Hair follicular keratinocyte (primary cell): ENCODE results near the gene OR51E1. TPM values are rescaled to one million over a fixed set of nuclear protein-coding genes. Genes with fewer than 3 reads are reported as not detected.

Experiments
- total RNA-seq: library from RNA; depleted of rRNA; stranded (reverse); fragments of >200 nt; gene quantifications from 2 replicates; pipeline ENCODE4 v1.2.3, GENCODE V29; 2015

The OR51E1 gene, protein sequence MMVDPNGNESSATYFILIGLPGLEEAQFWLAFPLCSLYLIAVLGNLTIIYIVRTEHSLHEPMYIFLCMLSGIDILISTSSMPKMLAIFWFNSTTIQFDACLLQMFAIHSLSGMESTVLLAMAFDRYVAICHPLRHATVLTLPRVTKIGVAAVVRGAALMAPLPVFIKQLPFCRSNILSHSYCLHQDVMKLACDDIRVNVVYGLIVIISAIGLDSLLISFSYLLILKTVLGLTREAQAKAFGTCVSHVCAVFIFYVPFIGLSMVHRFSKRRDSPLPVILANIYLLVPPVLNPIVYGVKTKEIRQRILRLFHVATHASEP
- not detected in 2 replicates for total RNA-seq

DNA sequence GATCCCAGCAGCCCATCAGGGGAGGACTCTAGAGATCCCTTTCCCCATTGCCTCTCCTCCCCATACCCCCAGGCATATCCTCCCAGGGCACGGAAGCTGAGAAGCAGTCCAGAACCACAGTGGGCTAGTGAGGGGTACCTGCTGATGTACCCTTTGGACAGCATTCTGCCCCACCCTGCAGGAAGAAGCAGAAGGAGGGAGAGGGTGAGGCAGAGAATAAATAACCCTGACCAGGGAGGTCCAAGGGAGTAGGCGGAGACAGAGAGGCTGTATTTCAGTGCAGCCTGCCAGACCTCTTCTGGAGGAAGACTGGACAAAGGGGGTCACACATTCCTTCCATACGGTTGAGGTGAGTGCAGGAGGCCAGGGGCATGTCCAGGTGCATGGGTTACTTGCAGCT, at the start of gene OR51E1:
TSS of gene OR51E1 (plus strand) at position 301 of the 400 bp plus-strand sequence. CDS start 8,545 bp downstream, outside the sequence.

DNA sequence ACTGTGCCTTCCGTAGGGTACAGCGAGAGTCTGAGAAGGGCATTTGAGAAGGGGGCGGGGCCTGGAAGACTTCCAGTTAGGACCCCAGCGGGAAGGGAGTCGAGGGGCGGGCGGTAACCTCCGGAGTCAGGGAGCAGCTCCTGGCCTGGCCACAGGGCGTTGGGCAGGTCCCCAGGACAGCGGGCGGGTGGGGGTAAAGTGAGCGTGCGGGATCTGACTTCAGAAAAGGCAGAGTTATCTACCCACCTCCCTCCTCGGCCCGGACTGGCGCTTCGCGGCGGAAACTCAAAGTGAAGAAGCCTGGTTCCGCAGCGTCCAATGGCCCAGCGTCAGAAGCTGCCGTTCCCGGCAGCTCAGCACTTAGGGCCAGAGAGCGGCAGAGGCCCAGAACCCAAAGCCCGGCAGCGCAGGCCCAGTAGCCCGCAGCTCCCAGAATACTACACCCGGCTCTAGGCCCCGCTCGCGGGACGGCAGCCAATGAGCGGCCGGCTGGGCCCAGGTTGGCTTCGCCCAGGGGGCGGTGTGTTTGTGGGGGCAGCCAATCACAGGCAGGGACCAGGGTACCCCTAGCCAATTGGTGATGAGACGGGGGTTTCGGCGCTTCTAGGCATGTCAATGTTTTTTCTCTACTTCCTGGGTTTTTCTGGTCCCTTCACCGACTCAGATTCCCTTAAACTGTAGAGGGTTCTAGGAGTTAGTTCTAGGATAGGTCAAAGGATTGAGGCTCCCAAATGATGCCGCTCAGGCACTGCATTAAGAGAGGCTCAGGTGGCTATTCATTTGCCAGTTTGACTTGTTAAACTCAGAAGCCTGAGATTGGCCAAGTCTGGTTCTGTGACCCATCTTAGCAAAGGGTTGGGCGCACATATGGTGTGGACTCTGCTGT, 35.8 kb upstream of the OR51E1 start, which contains the start of gene TRIM68:
TSS of gene TRIM68 (minus strand) at position 451 of the 886 bp plus-strand sequence. CDS start 2,727 bp downstream, outside the sequence.

DNA sequence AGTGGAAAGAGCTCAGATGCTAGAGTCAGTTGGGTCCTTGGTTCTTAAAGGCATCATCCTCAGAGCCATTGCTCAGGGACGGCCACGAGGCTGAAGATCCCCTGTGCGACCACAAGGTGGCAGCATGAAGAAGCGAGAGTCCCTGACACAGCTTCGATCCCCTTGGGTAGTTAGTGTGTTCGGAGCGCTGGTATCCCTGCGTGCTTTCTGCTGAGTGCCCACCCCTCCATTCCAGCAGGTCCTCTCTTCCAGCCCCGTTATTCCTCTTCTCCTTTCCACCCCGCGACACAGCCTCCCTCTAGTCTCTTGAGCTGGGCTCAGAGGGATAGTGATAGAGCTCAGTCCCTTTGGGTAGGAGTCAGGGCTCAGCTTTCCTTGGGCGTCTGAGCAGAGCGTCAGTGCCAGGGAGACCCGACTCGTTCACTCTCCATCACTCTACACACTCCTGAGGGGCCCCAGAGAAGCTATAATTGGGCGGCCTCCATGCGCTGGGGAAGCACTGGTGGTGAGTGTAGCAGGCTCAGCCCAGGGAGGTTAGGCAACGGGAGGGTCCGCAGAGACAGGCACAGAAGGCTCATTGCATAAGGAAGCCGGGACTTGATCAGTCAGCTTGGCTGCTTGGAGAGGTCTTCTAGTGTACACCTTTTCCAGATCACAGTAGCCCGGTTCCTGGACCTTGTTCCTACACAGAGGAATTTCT, 6.7 kb upstream of the OR51E1 start, which contains the start of gene OR51D1:
TSS of gene OR51D1 (plus strand) at position 516 of the 700 bp plus-strand sequence. CDS start 2,314 bp downstream, outside the sequence.

DNA sequence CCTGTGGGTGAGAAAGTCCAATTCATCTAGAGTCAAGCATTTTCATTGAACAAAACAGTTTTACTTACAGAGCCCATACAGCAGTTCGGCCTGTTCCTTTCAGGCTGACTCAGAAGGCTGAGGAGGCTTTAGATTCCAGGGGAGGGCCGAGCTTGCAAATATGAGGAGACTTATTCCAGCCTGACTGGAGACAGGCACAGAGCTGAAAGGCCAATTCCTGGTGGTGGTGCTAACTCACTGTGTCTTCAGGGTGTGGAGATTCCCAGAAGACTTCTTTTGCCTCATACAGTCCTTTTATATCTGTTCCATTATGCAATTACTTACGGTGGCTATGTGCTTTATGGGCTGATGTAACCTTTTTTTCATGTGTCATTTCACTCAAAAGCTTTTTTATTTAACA, 53.8 kb downstream of the OR51E1 start, which contains the start of gene OR51E2:
TSS of gene OR51E2 (minus strand) at position 269 of the 400 bp plus-strand sequence. CDS start 15,142 bp downstream, outside the sequence.

DNA sequence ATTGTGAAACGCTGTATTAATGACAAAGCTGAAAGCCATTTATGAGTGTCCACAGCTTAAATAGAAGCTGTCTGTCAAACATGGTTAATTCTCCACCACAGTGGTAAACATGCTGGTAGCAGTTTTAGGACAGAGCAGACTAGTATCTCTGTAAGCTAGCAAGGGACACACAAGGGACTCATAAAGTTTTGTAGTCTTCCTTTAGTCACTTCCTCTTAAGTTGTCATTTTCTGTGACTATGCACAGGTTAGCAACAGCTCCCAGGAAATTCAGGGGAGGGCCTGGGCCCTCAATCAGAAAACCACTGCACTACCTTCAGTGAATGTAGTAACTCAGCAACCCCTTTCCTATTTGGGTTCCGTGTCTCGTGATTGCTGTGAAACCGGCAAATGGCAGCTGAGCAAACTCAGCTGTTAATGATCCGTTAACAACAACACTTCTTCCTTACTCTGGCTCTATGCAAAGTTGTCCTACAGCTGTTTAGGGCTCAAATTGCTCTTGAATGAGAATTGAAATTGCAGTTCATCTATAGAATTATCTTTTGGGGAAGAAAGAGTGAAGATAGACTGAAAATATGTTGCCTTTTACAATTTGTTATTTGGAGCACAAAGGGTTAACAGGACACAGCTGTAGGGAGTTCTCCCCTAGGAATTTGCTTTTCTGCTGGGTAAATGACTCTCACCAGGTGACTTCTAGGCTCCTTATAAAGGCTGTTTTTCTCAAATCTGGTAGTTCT, 60.4 kb downstream of the OR51E1 start, which contains the start of gene MMP26:
TSS of gene MMP26 (plus strand) at position 731 of the 736 bp plus-strand sequence.

Other genes starting within 250 kb of the OR51E1 start
- not detected in 2 replicates for gene OR52K2, start 194.7 kb upstream of the OR51E1 start, total RNA-seq
- gene OR52K1, start 161.3 kb upstream of the OR51E1 start, total RNA-seq = not detected in 2 replicates
- gene OR52M1, start 98.8 kb upstream of the OR51E1 start, total RNA-seq = not detected in 2 replicates
- gene OR52I2, start 62.2 kb upstream of the OR51E1 start, total RNA-seq = not detected in 2 replicates
- not detected in 2 replicates for gene OR52I1, start 49.9 kb upstream of the OR51E1 start, total RNA-seq
- 7.3 and 10.9 TPM in 2 replicates for gene TRIM68, start 35.8 kb upstream of the OR51E1 start, total RNA-seq
- not detected in 2 replicates for gene OR51D1, start 6.5 kb upstream of the OR51E1 start, total RNA-seq
- gene OR51E2, start 53.9 kb downstream of the OR51E1 start, total RNA-seq = not detected in 2 replicates
- not detected in 2 replicates for gene MMP26, start 60.8 kb downstream of the OR51E1 start, total RNA-seq
- not detected in 2 replicates for gene OR51F1, start 126.0 kb downstream of the OR51E1 start, total RNA-seq
- not detected in 2 replicates for gene OR52R1, start 160.4 kb downstream of the OR51E1 start, total RNA-seq
- not detected in 2 replicates for gene OR51F2, start 177.3 kb downstream of the OR51E1 start, total RNA-seq
- not detected in 2 replicates for gene OR51S1, start 205.2 kb downstream of the OR51E1 start, total RNA-seq
- gene OR51T1, start 237.9 kb downstream of the OR51E1 start, total RNA-seq = not detected in 2 replicates